CD4-positive, alpha-beta T cell treated with Interleukin-6 for 4 hours (primary cell): ENCODE data around the gene ZNF385A.
"Not testable (repeated sequence)": the region's sequence is repeated elsewhere in the genome, so short reads cannot be mapped to it uniquely, and the experiment has no call there.

Source experiments
- DNase-seq: peaks from one replicate; pipeline ENCODE4 v3.0.0-alpha.2; 2020; ENCODE audit warnings: mixed read lengths

ZNF385A gene

DNA sequence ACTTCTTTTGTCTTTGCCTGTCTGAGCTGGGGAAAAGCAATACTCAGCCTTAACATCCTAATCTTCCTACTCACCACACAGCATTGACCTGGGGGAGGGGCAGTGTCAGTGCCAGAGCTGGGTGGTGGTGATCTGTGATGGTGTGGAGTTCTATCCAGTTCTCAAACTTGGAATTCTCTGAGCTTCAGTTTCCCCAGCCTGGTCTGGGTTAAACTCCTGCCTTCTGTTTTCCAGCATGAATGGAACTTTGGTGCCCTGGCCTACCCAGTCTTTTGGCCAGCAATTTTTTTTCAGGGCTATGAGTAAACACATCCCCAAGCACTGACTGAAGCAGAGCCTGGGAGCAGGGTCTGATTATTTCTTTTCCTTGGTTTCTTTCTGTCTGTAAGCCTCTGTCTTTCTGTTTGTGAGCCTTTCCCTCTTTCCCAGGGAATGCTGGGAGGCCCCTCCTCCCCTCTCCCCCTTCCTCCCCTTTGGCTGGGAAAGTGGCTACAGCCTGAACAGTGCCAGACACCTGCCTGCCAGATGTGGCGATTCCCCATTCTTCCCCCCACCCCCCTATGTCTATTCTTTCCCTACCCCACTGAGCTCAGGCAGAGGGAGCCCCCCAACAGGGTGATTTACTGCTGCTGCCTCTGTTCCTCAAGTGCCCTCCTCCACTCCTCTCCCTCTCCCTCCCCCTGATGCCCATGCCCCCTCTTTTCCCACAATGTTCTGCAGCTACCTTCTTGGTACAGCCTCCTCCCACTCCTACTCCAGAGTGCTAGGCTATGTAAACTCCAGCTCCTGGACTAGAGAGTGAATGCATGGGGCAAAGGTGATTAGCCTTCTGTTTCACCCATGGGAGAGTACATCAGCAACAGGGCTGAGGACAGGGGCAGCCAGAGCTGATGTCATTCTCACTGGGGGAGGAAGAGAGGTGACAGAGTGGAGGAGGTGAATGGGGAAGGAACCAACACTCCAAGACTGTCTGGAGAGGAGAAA lies 31.4 kb downstream of the ZNF385A start:
- DNase-seq, result no peak

DNA sequence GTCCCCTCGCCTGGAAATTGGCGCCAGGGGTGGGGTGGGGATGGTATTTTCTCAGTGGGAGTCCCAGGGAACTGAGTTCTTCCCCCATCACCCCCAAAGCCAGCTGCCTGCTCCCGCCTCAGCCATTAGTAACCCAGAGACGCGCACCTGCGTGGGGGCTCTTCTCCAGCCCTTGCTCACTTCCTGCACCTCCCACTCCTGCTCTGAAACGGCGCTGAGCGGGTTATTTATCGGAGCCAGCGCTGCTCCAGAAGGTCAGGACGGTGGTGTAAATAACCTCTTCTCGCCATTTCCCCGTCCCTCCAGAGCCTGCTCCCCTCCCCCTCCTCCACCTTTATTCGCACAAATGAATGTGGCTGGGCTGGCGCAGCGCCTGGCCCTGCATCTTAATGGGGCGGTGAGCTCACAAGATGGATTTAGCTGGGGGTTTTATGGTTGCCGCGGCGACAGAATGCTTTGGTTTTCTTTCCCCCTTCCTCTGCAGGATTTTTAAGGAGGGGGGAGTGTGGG lies 32.5 kb downstream of the ZNF385A start:
- peak; percentile 54 for DNase-seq

DNA sequence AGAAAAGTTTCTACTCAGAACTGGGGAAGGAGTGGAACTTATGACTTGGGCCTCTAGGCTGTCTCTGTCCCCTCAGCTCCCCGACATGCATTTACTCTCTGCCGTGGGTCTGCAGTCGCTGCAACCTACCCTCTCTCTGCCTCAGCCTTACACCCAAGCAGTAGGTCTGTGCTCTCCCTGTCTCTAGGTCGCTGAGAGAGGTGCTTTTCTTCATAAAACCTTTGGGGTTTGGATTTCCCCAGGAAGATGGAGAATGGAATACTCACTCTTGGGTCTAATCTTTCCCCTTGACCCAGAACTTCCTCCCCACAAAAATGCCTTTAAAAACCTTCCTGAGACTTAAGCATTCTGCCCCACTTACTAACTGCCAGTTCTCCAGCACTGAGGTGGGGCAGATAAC lies 33.2 kb downstream of the ZNF385A start:
- DNase-seq, result no peak

DNA sequence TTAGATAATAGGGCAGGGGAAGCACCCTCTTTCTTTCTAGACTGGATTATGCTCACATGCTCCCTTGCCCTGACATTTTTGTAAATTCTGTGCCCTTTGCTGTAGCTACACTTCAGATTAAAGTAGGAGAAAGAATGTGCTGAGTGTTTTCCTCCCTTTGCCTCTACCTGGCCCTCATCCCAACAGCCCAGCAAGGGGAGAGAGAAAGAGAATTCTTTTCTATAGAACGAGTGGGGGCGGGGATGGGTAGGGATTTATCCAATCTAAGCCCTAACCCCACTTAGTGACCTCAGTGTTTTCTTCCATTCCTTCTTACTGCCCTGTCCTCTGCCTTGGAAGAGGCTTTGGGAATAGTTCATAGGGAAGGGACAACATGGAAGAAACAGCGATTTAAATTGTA lies 33.8 kb downstream of the ZNF385A start:
- no peak for DNase-seq

DNA sequence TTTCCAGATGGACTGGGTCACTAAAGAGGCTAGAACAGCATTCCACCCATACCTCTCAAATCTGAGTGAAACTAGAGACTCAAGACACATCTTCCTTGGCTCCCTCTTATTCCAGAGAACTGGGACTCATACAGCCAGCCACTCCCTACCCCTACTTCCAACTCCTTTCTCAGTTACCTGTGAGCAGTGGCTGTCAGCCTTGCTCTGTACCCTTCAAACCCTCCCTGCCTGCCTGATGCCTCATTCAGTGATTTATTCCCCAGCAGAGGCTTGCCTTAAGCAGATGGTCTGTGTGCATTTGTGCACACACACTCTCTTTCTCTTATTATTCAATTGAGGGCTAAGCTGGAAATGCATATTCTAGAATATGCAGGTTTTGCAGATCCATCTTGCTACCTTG lies 34.9 kb downstream of the ZNF385A start:
- no peak for DNase-seq

DNA sequence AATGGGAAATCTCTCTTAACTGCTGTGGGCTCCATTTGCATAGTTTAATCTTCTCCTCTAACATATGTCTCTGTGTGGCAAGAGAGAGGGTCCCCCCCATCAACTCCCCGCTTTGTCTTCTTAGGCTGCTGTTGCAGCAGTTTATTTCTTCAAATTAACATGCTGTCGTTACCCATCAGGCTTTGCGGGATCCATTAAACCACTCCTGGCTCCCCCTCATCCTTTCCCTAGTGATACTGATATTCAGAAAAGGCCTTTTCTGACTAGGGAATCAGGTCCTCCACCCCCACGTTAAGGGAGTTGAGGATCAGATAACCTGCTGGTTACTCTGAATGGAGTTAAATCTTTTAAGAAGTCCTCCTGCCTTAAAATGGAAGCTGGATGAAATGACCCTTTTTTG lies 35.5 kb downstream of the ZNF385A start:
- DNase-seq, result no peak

DNA sequence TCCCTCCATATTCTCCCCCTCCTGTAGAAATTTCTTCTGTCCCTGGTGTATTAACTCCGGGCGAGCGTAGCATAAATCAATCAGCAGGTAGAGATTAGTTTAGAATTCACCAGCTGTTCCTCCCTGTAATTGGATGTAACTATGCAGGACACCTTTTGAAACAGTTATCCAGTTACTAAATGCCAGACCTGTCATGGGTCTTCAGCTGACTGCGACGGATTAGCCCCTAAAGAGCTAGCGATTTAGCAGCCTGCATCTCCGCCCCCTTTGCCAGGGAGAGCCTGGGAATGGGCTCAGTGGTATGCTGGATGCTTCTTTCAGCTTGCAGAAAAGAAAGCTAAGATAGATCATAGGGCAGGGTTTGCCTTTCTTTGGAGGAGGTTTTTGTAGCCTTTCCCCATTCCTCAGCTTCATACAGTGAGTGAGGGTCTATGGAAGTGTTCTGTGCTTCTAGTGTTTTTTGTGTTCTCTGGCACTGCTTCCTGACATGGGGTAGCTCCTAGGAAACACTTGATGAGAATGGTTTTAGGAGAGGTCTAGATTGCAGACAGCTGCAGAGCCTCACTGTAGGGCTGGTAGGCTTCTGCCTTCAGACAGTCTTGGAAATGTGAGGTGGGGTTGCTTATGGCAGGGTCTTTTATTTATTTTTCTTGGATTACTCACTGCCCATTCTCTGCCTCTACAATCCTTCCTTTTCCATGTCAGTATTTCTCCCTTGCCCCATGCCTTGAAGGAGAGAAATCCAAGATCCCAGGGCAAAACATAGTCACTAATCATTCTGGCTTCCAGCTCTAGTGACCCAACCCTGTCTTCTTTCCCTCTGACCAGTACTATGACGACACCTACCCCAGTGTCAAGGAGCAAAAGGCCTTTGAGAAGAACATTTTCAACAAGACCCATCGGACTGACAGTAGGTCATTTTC lies 42.9 kb downstream of the ZNF385A start:
- DNase-seq, result no peak

DNA sequence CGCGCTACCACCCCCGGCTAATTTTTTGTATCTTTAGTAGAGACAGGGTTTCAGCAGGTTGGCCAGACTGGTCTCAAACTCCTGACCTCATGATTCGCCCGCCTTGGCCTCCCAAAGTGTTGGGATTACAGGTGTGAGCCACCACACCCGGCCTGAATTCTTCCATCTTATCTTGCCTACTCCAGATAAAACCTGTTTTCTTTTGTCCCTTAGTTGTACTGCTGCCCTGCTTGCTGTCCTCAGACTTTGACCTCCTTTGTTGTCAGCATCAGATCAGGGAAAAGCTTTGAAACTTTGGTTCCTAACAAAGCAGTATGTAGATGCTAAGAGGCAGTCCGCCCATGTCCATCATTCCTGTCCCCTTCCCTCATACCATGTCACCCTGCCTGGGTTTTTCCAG lies 43.7 kb downstream of the ZNF385A start:
- DNase-seq, result no peak

DNA sequence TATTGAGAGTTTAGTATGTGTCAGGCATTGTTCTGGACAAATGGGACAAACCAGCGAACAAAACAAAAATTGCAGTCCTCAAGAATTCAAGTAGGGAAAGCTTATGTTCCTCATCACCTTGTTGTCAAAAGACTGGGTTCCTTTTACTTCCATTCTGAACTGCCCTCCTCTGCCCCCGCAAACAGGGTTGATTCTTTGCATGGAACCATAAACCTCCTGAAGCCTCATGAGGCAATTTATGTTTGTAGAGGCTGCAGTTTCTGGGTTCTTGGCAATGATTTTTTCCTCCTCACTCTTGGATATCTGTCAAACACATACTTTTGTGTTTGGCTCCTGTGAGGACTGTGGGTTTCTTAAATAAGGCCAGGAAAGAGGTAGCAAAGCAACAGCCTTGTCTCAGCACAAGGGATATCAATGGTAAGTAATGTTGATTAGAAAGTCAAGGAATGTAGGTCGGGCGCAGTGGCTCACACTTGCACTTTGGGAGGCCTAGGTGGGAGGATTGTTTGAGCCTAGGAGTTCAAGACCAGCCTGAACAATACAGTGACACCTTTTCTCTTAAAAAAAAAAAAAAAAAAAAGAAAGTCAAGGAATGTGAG lies 45.7 kb downstream of the ZNF385A start:
- no peak for DNase-seq

DNA sequence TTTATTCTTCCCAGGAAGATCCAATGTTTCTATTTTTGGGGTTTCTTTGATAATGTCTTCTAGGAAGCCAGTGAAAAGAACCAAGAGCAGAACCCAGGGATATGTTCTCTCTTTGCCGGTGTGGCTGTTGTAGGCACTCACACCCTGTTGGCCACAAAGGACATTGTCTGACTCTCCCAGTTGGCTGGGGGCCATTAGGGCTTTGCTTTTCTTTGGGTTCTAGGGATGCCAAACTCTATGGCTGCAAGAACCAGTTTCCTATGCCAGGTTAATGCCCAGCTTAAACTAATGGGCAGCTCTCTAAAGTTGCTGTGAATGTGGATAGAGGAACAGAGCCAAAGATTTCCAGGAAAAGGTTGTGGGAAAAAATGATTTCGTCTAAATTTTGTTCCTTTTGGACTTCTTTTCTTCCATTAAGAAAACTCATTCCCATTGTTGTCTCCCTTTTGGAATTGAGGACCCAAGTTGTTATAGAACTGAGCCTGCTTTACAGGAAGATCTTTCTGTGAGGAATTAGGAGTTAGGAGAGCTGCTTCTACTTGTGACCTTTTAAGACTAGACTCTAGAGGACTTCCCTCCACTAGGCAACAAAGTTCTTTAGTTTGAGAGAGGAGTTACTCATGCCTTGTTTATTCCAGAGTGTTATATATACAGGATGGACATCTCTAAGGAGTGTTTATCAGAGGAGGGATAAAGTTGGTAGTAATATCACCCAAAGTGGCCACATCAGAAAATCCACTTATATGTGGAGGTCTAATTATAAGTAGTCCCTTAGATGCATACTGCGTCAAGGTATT lies 46.5 kb downstream of the ZNF385A start:
- DNase-seq, result no peak

DNA sequence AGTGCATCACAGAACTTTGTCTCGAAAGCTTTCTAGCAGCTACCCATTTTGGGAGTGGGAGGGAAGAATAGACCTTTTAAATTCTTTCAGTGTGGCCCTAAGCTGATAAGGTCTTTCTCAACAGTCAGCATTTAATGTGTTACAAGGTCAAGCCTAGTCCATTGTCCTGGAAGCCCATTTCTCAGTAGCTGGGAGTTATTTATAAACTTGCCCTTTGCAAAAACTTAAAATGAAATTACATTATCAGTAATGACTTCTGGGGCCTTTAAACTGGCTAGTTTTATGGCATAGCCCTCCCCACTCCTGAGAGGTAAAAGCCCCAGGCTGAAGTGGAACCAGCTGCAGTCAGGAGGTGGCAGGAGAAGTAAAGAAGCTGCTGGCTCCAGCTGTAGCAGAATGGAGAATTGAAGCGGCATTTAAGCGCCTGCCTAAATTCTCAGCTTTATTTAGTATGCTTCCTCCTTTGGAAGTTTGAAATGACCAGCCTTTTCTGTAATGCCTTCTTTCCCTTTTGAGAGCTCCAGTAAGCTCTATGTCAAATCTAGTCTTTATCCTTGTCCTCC lies 47.2 kb downstream of the ZNF385A start:
- DNase-seq, result no peak

DNA sequence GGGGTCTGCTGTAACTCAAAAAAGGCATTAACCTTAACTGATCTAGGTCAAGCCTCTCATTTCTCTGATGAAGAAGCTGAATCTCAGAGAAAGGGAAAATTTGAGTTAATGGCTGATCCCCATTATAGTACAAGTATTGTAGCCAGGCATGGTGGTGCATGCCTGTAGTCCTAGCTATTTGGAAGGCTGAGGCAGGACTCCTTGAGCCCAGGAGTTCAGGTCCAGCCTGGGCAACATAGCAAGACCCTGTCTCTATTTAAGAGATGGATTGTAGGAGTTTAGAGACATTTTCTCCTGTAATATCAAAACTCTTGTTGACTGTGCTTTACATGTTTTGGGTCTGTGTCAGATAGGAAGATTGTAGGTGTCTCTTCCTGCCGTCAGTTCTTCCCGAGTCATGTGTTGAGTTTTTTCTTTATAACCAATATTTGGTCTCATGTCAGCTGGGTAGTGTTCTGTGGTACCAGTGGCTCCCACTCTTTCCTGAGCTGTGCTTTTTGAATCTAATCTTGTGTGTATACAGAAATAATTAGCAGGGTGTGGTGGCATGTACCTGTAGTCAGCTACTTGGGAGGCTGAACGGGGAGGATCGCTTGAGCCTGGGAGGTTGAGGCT lies 51.0 kb downstream of the ZNF385A start:
- DNase-seq, result no peak

DNA sequence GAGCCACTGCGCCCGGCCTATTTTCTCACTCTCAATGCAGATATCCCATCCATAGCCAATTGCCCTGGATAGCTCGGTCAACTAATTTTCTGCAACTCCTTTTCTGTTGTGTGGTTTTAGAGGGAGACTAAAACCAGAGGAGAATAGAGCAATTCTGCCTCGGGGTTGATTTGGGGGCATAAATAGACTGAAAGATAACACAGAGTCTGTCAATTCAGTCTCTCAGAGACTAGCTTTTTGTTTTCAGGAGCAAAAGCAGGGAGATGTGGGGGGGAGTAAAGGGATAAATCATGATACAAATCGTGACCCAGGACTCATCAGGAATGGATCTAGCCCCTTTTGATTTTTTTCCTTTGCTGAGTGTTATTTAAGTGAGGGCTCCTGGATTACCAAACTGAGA lies 53.1 kb downstream of the ZNF385A start:
- DNase-seq, result no peak

DNA sequence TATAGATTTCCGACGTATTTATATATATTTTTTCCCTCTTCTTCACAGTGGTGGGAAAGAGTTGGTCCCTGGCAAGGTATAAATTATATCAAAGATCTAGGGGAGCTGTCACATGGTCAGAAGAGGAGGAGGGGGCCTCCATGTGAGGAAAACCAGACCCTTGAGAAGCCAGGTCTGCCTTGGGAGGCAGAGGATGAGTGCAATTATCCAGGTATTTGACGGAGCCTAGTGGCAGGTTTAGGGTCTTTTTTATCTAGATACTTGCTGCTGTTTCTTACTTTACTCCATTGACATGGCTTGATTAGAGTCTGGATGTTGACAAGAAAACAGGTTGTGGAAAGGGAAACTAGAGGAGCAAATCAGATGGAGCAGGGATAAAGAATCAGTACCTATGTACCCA lies 54.1 kb downstream of the ZNF385A start:
- DNase-seq, result no peak

DNA sequence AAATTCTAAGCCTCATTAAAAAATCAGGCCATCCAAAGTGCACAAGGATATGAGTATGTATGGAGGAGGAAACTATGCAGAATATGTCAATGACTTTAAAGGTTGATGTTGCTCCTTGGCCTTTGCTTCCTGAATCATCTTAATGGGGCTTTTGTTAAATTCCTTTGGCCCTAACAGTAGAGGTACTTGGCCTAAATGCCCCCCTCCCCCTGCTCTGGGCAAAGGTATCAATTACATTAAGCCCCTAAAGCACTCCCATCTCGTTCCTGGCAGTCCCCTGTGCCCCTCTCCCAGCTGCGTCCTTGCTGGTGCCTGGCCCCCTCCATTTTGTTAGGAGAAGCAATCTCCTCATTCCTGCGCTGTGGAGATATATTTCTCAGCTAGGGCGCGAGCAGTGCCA lies 54.8 kb downstream of the ZNF385A start:
- DNase-seq, result no peak

DNA sequence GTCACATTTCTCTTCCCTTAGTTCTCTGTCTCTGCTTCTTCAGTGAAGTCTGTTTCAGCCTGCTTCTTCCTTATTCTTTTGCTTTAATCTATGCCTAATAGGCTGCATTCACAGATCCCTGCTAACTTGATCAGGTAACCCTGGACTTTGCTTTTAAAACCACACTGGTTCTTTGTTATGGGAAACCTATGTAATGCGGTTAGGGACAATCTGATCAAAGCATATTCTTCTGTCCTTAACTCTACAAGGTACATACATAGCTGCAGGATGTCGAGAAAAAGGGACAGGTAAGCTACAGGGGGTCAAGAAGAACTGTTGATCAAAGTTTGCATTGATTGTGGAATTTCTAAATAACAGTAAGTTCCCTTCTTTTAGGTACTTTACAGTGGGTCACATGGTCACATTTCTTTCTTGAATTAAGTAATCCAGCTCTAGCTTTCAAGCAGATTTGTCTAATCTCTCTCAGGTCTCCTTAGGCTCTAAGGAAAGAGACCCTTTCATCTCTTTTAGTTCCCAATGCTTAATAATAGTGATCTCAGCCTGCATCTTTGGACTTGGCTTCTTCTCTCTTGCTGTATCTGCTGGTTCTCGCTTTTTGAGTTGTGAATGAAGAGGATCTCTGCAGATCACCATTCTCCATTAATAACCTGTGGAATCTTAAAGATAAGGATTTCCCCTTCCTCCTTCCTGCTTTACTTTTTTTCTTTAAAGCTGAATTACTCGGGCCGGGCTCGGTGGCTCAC lies 55.8 kb downstream of the ZNF385A start:
- DNase-seq, result no peak

DNA sequence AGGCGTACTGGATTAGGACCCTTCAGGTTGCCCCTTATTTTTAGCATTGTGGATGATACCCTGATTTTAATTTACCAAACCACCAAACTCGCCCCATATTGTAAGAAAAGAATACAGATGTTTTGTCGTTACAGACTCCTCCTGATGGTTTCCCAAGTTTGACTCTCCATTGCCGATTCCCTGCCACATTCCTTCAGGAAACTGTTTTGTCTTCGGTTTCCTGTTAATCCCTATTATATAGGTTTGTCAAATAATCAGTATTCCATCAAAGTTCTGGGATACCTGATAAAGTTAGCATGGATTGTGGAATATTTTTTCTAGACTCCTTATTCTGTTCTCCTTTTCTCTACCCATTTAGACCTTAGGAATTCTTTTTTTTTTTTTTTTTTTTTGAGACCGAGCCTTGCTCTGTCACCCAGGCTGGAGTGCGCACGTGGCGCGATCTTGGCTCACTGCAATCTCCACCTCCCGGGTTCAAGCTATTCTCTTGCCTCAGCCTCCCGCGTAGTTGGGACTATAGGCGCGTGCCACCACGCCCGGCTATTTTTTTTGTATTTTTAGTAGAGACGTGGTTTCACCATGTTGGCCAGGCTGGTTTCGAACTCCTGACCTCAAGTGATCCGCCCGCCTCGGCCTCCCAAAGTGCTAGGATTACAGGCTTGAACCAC lies 59.0 kb downstream of the ZNF385A start:
- not testable (repeated sequence) for DNase-seq

DNA sequence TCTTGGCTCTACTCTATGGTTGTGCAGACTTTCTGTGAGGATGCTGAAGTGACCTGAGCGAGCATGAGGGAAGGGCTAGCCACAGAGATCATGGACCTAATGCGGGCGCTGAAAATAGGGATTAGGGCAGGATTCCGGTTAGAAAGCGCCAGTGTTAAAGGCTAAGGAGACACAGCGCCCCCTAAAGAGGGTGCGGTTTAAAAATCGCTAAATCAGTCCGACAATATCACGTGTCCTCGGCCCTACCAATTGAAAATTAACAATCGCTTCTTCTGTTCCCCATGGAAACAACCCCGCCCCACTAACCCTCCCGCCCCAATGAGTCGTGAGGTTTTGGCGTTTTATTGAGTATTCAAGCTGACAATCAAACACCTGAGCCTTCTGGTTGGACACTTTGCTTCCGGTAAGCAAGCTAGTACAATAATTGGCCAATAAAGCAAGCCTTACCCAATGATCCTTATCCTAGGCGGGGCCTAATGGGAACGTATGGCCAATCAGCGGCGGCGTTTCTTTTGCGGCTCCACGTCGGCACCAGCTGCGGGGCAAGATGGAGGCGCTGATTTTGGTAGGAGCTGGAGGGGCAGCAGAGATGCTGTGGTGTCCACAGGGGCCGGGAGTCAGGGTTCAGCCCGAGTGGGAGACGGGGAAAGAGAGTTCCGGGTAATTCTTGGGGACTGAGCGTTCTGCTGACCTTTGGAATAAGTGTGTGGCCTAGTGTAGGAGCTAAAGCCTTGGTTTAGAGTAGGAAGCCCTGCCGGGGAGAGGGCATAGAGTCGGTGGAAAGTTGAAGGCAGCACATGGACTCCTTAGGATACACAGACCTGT lies 59.7 kb downstream of the ZNF385A start, which contains the start of gene COPZ1:
Gene COPZ1 (plus strand): TSS at position 515 of the 825 bp plus-strand sequence. CDS start 33 bp downstream, at position 548.
- DNase-seq, result peak; percentile 95

DNA sequence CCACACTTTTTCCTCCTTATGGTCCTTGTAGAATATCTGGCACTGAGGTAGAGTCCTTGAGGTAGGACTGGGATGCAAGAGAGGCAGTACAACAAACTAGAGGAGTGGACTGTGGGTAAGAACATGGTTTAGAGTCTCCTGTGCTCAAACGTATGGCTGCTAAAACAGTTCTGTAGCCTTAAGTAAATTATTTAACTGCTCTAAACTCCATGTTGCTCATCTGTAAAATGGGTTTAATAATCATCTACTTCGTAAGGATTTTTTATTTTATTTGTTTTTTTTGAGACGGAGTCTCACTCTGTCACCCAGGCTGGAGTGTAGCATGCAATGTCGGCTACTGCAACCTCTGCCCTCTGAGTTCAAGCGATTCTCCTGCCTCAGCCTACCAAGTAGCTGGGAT lies 63.2 kb downstream of the ZNF385A start:
- no peak for DNase-seq
